RWPE1 (cell line): ENCODE data around the gene ZFYVE28.
A peak's percentile ranks its signal among the peaks of the same experiment; 100 is the strongest.

Experiments
- CTCF ChIA-PET: fragments of 350-600 bp; sonication (Branson Sonifier 250); formaldehyde crosslinking; extraction: SDS; loops from one replicate; lab custom pipeline; 2021; lab: Yijun Ruan, JAX
- POLR2A ChIA-PET: fragments of 400-600 bp; formaldehyde crosslinking; extraction: SDS; loops from one replicate; lab custom pipeline; 2020; ENCODE audit warnings: antibody characterized with exemption; ENCODE audit not compliant: low non-redundant PET; lab: Yijun Ruan, JAX
- DNase-seq: peaks from one replicate; pipeline ENCODE4 v3.0.0; 2012; ENCODE audit warnings: low spot score
- H3K27ac ChIP-seq: fragments of 450-650 bp; 2 replicates; pipeline ENCODE4 v1.5.1; 2017
- TF ChIP-seq, protein P1 (sequence below): fragments of 450-650 bp; conservative IDR thresholded peaks from 2 replicates; pipeline ENCODE4 v1.5.1; 2017; ENCODE audit warnings: low read depth, mild to moderate bottlenecking

ZFYVE28 gene

DNA sequence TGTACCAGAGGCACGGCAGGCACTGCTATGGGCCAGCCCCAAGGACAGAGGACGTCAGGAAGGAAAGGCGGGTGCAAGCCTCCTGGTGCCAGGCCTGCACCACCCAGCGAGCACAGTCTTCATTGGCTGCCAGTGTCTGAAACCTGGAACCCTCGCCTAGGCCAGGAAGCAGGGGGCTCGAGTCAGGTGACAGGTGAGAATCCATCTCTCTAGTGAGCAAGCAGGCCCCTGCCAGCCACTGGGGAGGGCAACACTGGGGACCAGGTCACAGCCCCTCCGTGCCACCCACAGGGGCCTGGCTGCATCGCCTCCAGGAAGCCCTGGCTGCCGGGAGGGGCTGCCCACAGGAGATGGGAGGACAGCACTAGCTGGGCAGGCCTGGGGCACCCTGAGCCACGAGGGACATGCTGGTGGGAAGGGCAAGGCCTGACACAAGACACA, 169.6 kb downstream of the ZFYVE28 start:
- TF ChIP-seq, protein P1, sequence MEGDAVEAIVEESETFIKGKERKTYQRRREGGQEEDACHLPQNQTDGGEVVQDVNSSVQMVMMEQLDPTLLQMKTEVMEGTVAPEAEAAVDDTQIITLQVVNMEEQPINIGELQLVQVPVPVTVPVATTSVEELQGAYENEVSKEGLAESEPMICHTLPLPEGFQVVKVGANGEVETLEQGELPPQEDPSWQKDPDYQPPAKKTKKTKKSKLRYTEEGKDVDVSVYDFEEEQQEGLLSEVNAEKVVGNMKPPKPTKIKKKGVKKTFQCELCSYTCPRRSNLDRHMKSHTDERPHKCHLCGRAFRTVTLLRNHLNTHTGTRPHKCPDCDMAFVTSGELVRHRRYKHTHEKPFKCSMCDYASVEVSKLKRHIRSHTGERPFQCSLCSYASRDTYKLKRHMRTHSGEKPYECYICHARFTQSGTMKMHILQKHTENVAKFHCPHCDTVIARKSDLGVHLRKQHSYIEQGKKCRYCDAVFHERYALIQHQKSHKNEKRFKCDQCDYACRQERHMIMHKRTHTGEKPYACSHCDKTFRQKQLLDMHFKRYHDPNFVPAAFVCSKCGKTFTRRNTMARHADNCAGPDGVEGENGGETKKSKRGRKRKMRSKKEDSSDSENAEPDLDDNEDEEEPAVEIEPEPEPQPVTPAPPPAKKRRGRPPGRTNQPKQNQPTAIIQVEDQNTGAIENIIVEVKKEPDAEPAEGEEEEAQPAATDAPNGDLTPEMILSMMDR: no peak
- no peak for DNase-seq
- ChIA-PET POLR2A (interaction anchor here (1.0 kb wide), 1 partner anchor 13 kb away, joined by 4 read pairs; no protein-coding TSS in a partner anchor), CTCF (no interaction called here)
- peak overlapping the region; percentile 66 for H3K27ac ChIP-seq

DNA sequence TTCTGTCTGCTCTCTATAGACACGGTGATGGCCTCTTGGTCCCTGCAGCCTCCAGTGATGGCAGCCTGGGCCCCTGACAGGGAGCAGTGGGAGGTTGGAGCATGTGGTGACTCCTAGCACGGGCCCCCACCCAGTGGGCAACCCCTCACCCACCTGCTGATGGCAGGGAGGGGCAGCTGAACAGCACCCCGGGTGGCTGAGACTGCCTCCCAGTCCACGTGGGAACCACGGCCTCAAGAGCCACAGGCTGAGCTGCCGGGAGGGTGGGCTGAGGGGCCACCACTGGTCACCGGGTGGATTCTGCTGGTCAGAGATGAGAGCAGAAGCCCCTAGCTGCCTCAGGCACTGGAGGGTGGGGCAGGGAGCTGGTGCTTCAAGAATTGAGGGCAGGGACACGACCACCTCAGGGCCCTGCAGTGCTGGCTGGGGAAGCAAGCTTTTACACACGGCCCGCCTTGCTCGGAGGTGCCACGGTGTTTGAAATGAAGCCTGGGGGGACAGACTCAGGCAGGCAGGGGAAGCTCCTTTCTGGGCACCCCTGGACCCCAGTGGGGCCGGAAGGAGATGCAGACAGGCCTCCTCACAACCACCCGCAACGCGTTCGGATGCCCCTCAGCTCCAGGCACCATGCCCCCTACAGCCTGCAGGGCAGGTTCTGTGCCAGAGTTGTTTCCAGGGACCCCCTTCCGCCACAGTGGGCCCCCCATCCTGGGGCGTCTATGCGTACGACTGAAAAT, 170.2 kb downstream of the ZFYVE28 start:
- CTCF ChIA-PET: no interaction called here
- DNase-seq: no peak
- POLR2A ChIA-PET: interaction anchor here (1.0 kb wide), 1 partner anchor 14 kb away, joined by 4 read pairs; no protein-coding TSS in a partner anchor
- TF ChIP-seq, protein P1: no peak
- peak overlapping the region; percentile 66 for H3K27ac ChIP-seq

DNA sequence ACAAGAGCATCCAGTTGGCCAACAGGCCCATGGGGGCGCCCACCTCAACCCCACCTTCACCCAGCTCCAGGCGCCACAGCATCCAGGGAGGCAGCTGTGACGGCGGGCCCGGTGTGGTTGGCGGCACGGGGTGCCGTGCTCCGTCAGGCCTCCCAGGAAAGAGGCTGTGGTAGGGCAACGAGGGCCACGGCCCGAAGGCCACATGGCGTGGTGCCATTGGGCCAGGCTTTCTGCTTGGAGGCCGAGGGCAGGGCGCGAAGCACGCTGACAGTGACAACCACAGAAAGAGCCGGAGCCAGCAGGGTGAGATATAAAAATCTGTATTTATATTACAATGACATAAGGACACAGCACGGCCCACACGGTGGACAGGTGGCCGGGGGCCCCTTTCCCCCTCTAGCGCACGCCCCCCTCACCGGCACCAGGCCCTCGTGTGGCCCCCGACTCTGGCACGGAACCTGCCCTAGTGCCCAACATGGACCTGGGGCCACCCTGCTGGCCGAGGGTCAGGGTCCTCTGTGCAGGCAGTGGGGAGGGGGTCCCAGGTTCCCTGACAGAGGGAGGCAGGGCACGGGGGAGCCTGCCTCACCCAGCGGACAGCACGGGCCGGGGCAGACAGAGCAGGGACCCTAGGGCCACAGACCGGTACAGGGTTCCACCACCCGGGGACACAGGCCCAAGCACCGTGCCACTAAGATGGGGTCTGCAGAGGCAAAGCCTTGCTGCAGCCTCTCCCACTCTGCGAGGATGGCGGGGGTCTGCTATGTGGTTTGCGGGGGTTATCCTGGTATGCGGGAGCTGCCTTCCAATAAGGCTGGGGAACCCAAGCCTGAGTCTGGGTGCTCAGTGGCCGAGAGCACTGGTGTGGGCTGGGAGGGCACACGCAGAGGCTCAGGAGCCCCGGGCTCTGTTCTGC, 171.1 kb downstream of the ZFYVE28 start:
- CTCF ChIA-PET: no interaction called here
- DNase-seq: no peak
- TF ChIP-seq, protein P1: no peak
- POLR2A ChIA-PET: no interaction called here
- peak overlapping the region; percentile 66 for H3K27ac ChIP-seq

DNA sequence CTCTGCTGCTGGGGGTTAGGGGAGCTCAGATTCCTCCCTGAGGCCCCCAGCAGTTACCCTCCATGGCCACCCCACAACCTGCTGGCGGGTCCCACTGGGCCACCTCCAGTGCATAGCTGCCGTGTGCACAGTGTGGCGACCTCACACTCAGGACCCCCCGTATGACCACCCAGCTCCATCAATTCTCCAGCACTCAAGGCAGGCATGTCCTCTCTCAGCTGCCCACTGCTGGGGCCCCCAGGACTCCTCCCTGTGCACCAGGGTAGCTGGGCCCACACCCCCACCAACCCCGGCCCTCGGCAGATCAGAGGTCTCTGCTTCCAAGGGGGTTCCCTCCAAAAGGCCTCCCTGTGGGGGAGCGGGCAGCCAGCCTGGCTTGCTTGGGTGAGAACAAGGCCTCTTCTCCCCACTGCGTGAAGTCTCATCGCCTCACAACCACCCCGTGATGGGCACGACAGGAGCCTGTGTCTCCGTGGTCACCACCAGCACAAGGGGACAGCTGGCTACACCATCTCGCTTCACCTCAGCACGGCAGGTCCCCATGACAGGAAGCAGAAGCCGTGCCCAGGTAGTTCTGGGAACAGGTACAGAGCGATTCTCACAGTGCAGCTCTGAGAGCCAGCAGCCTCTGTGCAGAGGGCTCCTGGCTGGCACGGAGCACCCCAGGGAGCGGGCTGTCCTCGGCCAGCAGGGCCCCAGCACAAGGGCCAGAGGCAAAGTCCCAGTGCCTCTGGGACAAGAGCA, 171.9 kb downstream of the ZFYVE28 start:
- ChIA-PET POLR2A (no interaction called here), CTCF (no interaction called here)
- TF ChIP-seq, protein P1: no peak
- DNase-seq: no peak
- H3K27ac ChIP-seq: peak overlapping the region; percentile 41

DNA sequence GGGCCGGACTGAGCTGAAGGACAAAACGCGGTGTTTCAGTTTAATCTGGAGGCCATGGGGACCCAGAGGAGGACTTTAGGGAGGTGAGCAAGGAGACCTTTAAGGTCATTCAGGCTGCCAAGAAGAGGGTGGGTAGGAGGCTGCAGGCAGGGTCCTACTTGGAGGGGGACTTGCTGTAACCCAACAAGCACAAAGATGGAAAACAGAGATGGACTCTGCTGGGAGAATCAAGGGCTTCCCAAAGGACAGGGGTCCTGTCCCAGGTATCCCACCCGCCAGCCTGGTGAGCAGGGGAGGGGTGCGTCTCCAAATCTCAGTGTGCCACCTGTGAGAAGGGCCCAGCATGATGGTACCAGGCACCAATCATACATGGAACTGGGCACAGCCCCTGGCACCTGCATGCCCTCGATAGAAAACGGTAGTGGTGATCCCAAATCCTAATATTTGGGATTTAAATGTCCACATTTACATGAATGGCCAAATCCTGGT, 172.6 kb downstream of the ZFYVE28 start:
- CTCF ChIA-PET: no interaction called here
- DNase-seq: no peak
- TF ChIP-seq, protein P1: no peak
- POLR2A ChIA-PET: no interaction called here
- H3K27ac ChIP-seq: peak overlapping the region; percentile 41
